Putamen (tissue), 1 donor: Measurements from ENCODE around the gene ICAM2.

Experiments
- DNase-seq: peaks from one replicate; pipeline ENCODE4 v3.0.0-alpha.2; 2016; ENCODE audit warnings: low spot score

Gene ICAM2

DNA sequence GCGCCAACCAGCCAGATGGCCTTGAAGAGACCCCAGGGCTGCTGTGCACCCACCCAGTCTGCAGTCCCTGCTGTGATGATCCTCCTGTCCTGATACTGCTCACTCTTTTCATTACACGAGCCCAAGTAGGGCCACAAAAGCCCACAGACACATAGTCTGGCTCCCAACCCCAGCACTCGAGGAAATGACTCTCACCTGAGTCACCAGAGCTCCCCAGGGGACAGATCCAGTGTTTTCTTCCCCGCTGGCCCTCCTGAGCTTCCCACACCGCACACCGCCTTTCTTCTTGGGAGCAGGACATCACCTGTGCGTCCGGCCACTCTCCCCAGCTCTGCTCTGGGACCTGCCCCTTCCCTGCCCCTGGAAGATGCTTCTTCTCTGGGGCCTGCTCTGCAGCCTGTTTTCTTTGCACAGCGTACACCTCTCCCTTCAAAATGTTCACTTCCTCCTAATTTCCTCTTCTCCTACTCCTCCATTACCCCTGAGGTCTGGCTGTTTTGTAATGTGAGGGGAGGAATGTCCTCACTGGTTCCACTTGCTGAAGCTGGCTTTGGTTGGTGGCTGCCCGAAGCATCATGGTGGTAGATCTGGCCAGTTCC, 45.7 kb downstream of the ICAM2 start:
- no peak for DNase-seq

- DNase-seq, result no peak
Measured at GRCh38 chr17:63973930-63974593, 46.4 kb downstream of the ICAM2 start.

GRCh38 chr17:63973247-63973646, 47.2 kb downstream of the ICAM2 start:
- no peak for DNase-seq

- DNase-seq, result no peak
Measured at GRCh38 chr17:63972796-63973195, 47.6 kb downstream of the ICAM2 start, which contains the start of gene SCN4A. SCN4A (minus strand) TSS chr17:63972918; CDS start chr17:63972841, 77 bp downstream.

- no peak for DNase-seq
Measured at GRCh38 chr17:63969278-63969677, 51.2 kb downstream of the ICAM2 start.

- DNase-seq, result no peak
Measured at GRCh38 chr17:63967953-63968352, 52.5 kb downstream of the ICAM2 start.

GRCh38 chr17:63966646-63967264, 53.7 kb downstream of the ICAM2 start:
- DNase-seq, result no peak

DNA sequence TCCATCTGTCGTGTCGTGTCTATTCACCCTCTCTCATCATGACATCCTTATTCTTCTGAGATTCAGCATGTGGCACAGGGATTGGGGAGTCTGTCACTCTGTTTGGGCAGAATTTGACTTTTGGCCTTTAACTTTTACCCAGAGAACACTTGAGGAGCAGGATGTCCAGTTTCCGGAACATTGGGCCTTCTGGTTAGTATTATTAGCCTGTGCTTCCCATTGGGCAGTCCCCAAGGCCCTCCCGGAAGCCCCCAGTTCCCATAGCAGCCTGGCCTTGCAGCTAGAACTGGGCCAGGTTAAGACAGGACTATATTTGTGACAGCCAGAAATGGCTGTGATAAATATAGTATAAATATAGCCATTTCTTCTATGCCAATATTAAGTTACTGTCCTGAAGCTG, 57.3 kb downstream of the ICAM2 start:
- no peak for DNase-seq

DNA sequence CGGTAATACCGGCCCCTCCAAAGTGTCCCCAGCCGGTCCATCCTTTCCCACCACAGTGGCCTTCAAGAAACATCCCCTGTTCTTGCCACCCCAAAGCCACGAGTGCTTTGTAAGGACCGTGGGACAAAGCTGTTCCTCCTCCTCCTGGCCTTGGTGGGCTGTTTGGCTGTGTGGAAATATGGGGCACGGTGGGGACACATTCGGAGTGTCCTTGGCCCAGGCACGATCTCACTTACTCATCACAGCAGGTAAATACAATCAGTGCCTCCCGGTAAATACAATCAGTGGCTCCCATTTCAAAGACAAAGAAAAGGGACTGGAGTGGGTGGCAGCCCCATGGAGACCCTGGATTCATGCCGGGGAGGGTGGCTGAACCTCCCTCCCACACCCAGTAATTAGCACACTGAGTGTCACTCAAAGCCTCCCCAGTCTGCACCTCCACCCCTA, 58.1 kb downstream of the ICAM2 start:
- DNase-seq, result no peak

GRCh38 chr17:63961355-63962212, 58.8 kb downstream of the ICAM2 start:
- no peak for DNase-seq

DNA sequence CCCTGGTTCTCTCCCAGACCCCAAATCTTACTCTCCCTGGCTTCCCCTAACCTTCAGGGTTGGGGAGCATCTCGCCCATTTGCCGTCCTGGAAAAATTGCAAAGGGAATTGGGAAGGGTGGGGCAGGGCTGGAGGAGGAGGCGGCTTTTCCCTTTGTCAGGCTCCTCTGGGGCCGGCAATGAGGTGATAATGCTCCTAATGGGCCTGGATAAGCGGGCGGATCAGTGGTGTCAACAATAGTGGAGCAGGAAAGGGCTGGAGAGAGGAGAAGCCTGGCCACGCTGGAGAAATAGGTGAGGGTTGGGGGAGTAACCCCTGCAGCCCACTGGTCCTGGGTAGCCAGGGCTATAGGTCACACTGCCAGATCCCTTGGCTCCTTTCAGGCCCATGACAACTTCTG, 60.0 kb downstream of the ICAM2 start:
- no peak for DNase-seq

DNA sequence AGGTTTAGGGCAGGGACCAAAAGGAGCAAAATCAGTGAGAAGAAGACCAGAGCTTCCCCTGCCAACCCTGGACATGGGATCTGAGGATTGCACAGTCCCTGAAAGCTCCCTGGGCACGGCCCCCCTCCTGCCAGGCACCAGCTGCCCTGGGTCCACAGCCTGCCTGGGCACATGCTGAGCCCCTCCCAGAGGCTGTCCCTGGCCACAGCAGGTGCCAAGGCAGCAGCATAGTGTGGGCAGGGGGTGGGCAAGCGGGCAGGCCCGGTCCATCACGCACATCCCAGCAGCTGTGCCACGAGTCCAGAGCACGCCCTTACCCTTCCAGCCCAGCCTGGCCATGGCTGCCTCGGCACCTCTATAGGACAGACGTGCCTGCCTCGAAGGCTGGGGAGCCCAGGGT, 60.4 kb downstream of the ICAM2 start:
- no peak for DNase-seq

GRCh38 chr17:63956296-63956920, 64.0 kb downstream of the ICAM2 start:
- DNase-seq, result no peak

- DNase-seq, result no peak
Measured at GRCh38 chr17:63955791-63956190, 64.6 kb downstream of the ICAM2 start.

GRCh38 chr17:63955232-63955631, 65.2 kb downstream of the ICAM2 start:
- DNase-seq, result no peak

DNA sequence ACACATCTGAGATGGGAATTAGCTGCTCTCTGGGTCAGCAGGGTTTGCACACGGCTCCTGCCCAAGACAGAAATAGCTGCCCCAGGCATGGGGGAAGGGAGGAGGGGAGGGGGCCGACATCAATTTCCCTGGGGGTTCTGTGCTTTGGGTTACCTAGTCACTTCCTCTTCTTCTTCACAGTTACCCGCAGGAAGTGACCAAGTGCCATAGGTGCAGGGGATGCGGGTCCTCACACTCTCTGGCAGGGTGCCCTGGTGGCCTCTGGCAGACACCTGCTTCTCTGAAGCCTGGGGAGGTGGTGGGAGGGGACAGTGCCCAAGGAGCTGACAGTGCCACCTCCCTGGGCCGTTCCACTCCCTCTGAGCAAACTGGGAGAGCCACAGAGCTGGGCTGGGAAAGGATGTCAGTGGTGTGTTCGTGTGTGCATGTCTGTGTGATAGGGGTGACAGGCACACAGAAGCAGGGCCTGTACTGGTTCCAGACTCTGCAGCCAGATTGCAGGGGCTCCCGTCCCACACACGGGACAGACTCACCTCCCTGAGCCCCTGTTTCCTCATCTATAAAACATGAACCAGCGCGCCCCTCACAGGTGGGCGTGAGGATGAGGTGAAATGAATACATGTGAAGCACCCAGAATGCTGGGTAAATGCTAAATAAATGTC, 65.9 kb downstream of the ICAM2 start:
- DNase-seq, result no peak
